Psoas muscle (tissue), 8 donors: Measurements from ENCODE around the gene MRPL9. TPM values are rescaled to one million over a fixed set of nuclear protein-coding genes. Genes with fewer than 3 reads are reported as not detected.

Experiments
- ATAC-seq, 4 donors: fragments of 200-7000 bp; cut with Tn5 transposase; one replicate each; pipeline ENCODE4 v1.9.1; 2020; ENCODE audit warnings: moderate library complexity in 3 of 4, mild to moderate bottlenecking in 2 of 4
- DNase-seq, 2 donors: peaks; one replicate each; pipeline ENCODE4 v3.0.0-alpha.2; 2020
- H3K27ac ChIP-seq: fragments of 200-600 bp; one replicate; pipeline ENCODE4 v1.8.0; 2022
- H3K27me3 ChIP-seq, 3 donors: fragments of 200-600 bp in 1 of 3; one replicate each; pipeline versions ENCODE4 v1.6.1 to v1.8.0; 2013 to 2022; ENCODE audit warnings: low read length in 2 of 3, mild to moderate bottlenecking in 2 of 3, moderate library complexity in 1 of 3; ENCODE audit not compliant: insufficient read depth in 3 of 3
- H3K36me3 ChIP-seq, 2 donors: fragments of 200-600 bp in 1 of 2; one replicate each; pipeline versions ENCODE4 v1.6.1 to v1.8.0; 2013 to 2022; ENCODE audit warnings: low read depth in 1 of 2, mild to moderate bottlenecking in 1 of 2, moderate library complexity in 1 of 2; ENCODE audit not compliant: insufficient read depth in 1 of 2
- H3K4me1 ChIP-seq: fragments of 200-600 bp; one replicate; pipeline ENCODE4 v1.8.0; 2022
- H3K4me3 ChIP-seq: fragments of 200-600 bp; one replicate; pipeline ENCODE4 v1.8.0; 2022; ENCODE audit warnings: mild to moderate bottlenecking
- H3K9me3 ChIP-seq: fragments of 200-600 bp; one replicate; pipeline ENCODE4 v1.8.0; 2022
- CTCF ChIP-seq: fragments of 200-600 bp; IDR thresholded peaks from one replicate; pipeline ENCODE4 v1.8.0; 2022; ENCODE audit warnings: antibody characterized with exemption
- WGBS, 3 donors: extraction: QIAGEN DNeasy Blood & Tissue Kit; methylation state at CpG; one replicate each; pipeline versions ENCODE4 v1.1.6 to v1.1.7; 2013; 5-methylcytosine and 5-hydroxymethylcytosine counted together
- intact Hi-C, 2 donors: fragments of 100-400 bp; cut with DNase I; formaldehyde crosslinking; loops; one replicate each; pipeline versions ENCODE4 v1.11.0 to v1.14.2; 2022
- polyA plus RNA-seq, 3 donors: library from polyadenylated mRNA; stranded (reverse); fragments of 200-250 nt; gene quantifications; one replicate each; pipeline ENCODE4 v1.2.3, GENCODE V29; 2013
- total RNA-seq, 4 donors: library from RNA; stranded (reverse); fragmentation: NEBNext Ultra II Directional in 2 of 4; extraction: Animal tissue kit (Norgen Biotek cat#: 25700) in 2 of 4; gene quantifications; one replicate each; pipeline versions ENCODE4 v1.2.1 to v1.2.4, GENCODE V29; 2021 to 2023
- donor health status: healthy with polysubstance abuse.
- donor health status: DM: no; HTN: no; CAD: no; lungs with moderate emphysema.
- donor health status: Bipolar disorder and iron deficiency.
- donor health status: healthy.
- donor health status: DM: yes; HTN: yes; CAD: no.
- donor health status: DM: no; HTN: no; CAD: no.
- donor health status: DM: no; HTN: no; CAD: no.
- donor health status: DM: yes; HTN: yes; CAD: no.

The MRPL9 gene
- total and polyA plus RNA-seq, 7 donors = 63.5 to 132 (median 79.0) TPM

- intact Hi-C loops = no loop called here
- Histone ChIP-seq H3K27ac (no peak overlapping the region), H3K36me3 (no peaks in the 10 kb centered on the region), H3K4me3 (no peak overlapping the region), H3K9me3 (no peaks in the 10 kb centered on the region), H3K4me1 (no peaks in the 10 kb centered on the region), H3K27me3 (peaks cover 0 to 20% (median 7%) of the 10 kb centered on the region in 3 donors)
- no peak for DNase-seq
- TF ChIP-seq CTCF = no peak
- ATAC-seq = no peak
- WGBS, 3 donors = 59 to 63% (median 61%) methylated on average over 10 of the region's 10 CpGs
Observed at GRCh38 chr1:151711951-151712350, 51.3 kb downstream of the MRPL9 start.

GRCh38 chr1:151711044-151711800, 52.1 kb downstream of the MRPL9 start:
- no peak overlapping the region for H3K27ac ChIP-seq
- no peak for TF ChIP-seq CTCF
- peaks cover 0 to 14% (median 7%) of the 10 kb centered on the region in 3 donors for H3K27me3 ChIP-seq
- no peak overlapping the region for H3K4me3 ChIP-seq
- 73 to 79% (median 75%) methylated on average over 21 of the region's 21 CpGs for WGBS, 3 donors
- no peaks in the 10 kb centered on the region for H3K4me1 ChIP-seq
- intact Hi-C loops = no loop called here
- H3K9me3 ChIP-seq = no peaks in the 10 kb centered on the region
- no peak for ATAC-seq
- H3K36me3 ChIP-seq = no peaks in the 10 kb centered on the region
- no peak for DNase-seq

- H3K4me3 ChIP-seq = no peak overlapping the region
- no peaks in the 10 kb centered on the region for H3K9me3 ChIP-seq
- no peaks in the 10 kb centered on the region for H3K36me3 ChIP-seq
- no peak for TF ChIP-seq CTCF
- H3K4me1 ChIP-seq = no peaks in the 10 kb centered on the region
- H3K27me3 ChIP-seq = peaks cover 0 to 7% (median 2%) of the 10 kb centered on the region in 3 donors
- WGBS, 3 donors = 33 to 38% (median 34%) methylated on average over 15 of the region's 15 CpGs
- intact Hi-C loops = no loop called here
- H3K27ac ChIP-seq = no peak overlapping the region
- ATAC-seq (no peak), DNase-seq (no peak)
Observed at GRCh38 chr1:151710187-151710840, 53.0 kb downstream of the MRPL9 start.

Other genes with a start within 250 kb of the MRPL9 start
- gene TUFT1, start 223.2 kb downstream of the MRPL9 start, total RNA-seq = 1 to 10 TPM in 3 of 4 donors, under 1 TPM in 1; 0.97 to 5.3 (median 1.7) TPM
- 1 to 10 TPM in 2 of 3 donors, under 1 TPM in 1; 0.86 to 3.0 (median 1.1) TPM for gene TUFT1, start 223.2 kb downstream of the MRPL9 start, polyA plus RNA-seq
- 10 to 100 TPM; 39.8 to 47.2 (median 43.3) TPM for gene SNX27, start 151.4 kb downstream of the MRPL9 start, total RNA-seq
- gene SNX27, start 151.4 kb downstream of the MRPL9 start, polyA plus RNA-seq = 10 to 100 TPM; 10.7 to 41.0 (median 11.2) TPM
- gene CELF3, start 46.7 kb downstream of the MRPL9 start, total RNA-seq = not detected
- under 1 TPM in 1 of 3 donors, not detected in 2; 0.04 TPM for gene CELF3, start 46.7 kb downstream of the MRPL9 start, polyA plus RNA-seq
- gene RIIAD1, start 42.0 kb downstream of the MRPL9 start, total RNA-seq = 1 to 10 TPM in 2 of 4 donors, not detected in 2; 3.8 to 5.2 TPM
- 1 to 10 TPM in 2 of 3 donors, under 1 TPM in 1; 0.34 to 2.6 (median 2.4) TPM for gene RIIAD1, start 42.0 kb downstream of the MRPL9 start, polyA plus RNA-seq
- gene TDRKH, start 27.0 kb upstream of the MRPL9 start, total RNA-seq = 10 to 100 TPM in 1 of 4 donors, 1 to 10 TPM in 3; 4.1 to 12.1 (median 5.8) TPM
- 1 to 10 TPM; 2.4 to 8.1 (median 3.6) TPM for gene TDRKH, start 27.0 kb upstream of the MRPL9 start, polyA plus RNA-seq
- 10 to 100 TPM in 1 of 4 donors, 1 to 10 TPM in 3; 3.6 to 18.2 (median 6.9) TPM for gene LINGO4, start 41.9 kb upstream of the MRPL9 start, total RNA-seq
- 1 to 10 TPM in 2 of 3 donors, under 1 TPM in 1; 0.36 to 4.6 (median 3.6) TPM for gene LINGO4, start 41.9 kb upstream of the MRPL9 start, polyA plus RNA-seq
- gene RORC, start 68.3 kb upstream of the MRPL9 start, total RNA-seq = 100 to 1,000 TPM in 1 of 4 donors, 10 to 100 TPM in 3; 35.0 to 109 (median 67.7) TPM
- 10 to 100 TPM in 2 of 3 donors, 1 to 10 TPM in 1; 3.5 to 89.2 (median 62.9) TPM for gene RORC, start 68.3 kb upstream of the MRPL9 start, polyA plus RNA-seq
- gene C2CD4D, start 76.3 kb upstream of the MRPL9 start, total RNA-seq = under 1 TPM in 1 of 4 donors, not detected in 3; 0.47 TPM
- not detected for gene C2CD4D, start 76.3 kb upstream of the MRPL9 start, polyA plus RNA-seq
- gene THEM5, start 90.2 kb upstream of the MRPL9 start, total RNA-seq = not detected
- not detected for gene THEM5, start 90.2 kb upstream of the MRPL9 start, polyA plus RNA-seq
- gene THEM4, start 146.0 kb upstream of the MRPL9 start, total RNA-seq = 10 to 100 TPM; 10.1 to 20.4 (median 13.7) TPM
- 10 to 100 TPM; 12.3 to 20.2 (median 16.0) TPM for gene THEM4, start 146.0 kb upstream of the MRPL9 start, polyA plus RNA-seq
- 100 to 1,000 TPM in 1 of 4 donors, 10 to 100 TPM in 3; 41.8 to 150 (median 59.9) TPM for gene S100A10, start 230.4 kb upstream of the MRPL9 start, total RNA-seq
- gene S100A10, start 230.4 kb upstream of the MRPL9 start, polyA plus RNA-seq = 100 to 1,000 TPM in 1 of 3 donors, 10 to 100 TPM in 2; 30.5 to 414 (median 61.6) TPM